CD14-positive monocyte (primary cell): ENCODE data around the gene HECW1. TPM values are rescaled to one million over a fixed set of nuclear protein-coding genes. Genes with fewer than 3 reads are reported as not detected.

ENCODE experiments used
- DNase-seq, 3 donors: peaks; one replicate each; pipeline ENCODE4 v3.0.0-alpha.2; 2011 to 2022
- H2AFZ ChIP-seq: 2 replicates; pipeline ENCODE4 v1.6.0; 2012; ENCODE audit warnings: mild to moderate bottlenecking, low read depth, low read length, inconsistent platforms; ENCODE audit not compliant: insufficient read depth, poor library complexity, severe bottlenecking
- H3K27ac ChIP-seq, 2 donors: 1 replicate in 1 of 2; 2 replicates in 1 of 2; pipeline ENCODE4 v1.5.1; 2012 to 2013; ENCODE audit warnings: low read length in 2 of 2, control low read depth in 1 of 2, inconsistent platforms in 1 of 2, low read depth in 1 of 2, mild to moderate bottlenecking in 1 of 2
- H3K27me3 ChIP-seq, 2 donors: one replicate each; pipeline versions ENCODE4 v1.6.0 to v1.6.1; 2011 to 2013; ENCODE audit warnings: low read length in 2 of 2; ENCODE audit not compliant: control insufficient read depth in 2 of 2, insufficient read depth in 2 of 2
- H3K36me3 ChIP-seq, 2 donors: replicated peaks in 1 of 2; 1 replicate in 1 of 2; 2 replicates in 1 of 2; pipeline versions ENCODE4 v1.5.1 to v1.6.1; 2012 to 2013; ENCODE audit warnings: low read length in 2 of 2, control low read depth in 1 of 2, inconsistent platforms in 1 of 2, mild to moderate bottlenecking in 1 of 2; ENCODE audit not compliant: insufficient read depth in 2 of 2, control insufficient read depth in 1 of 2
- H3K4me1 ChIP-seq, 2 donors: 1 replicate in 1 of 2; 2 replicates in 1 of 2; pipeline versions ENCODE4 v1.5.1 to v1.6.1; 2012 to 2013; ENCODE audit warnings: low read length in 2 of 2, control low read depth in 1 of 2, inconsistent platforms in 1 of 2, mild to moderate bottlenecking in 1 of 2, moderate library complexity in 1 of 2; ENCODE audit not compliant: insufficient read depth in 2 of 2, control insufficient read depth in 1 of 2
- H3K4me2 ChIP-seq: replicated peaks from 2 replicates; pipeline ENCODE3; 2012; ENCODE audit warnings: low read length, moderate library complexity, mild to moderate bottlenecking; ENCODE audit not compliant: poor library complexity, severe bottlenecking; ENCODE audit errors: extremely low read depth
- H3K4me3 ChIP-seq, 3 experiments: fragments of 200-600 bp in 1 of 3; sonication (generic) in 1 of 3; replicated peaks in 1 of 3; 1 replicate in 2 of 3; 2 replicates in 1 of 3; pipeline ENCODE4 v1.5.1; 2011 to 2013; ENCODE audit warnings: low read length in 3 of 3, mild to moderate bottlenecking in 3 of 3, control low read depth in 2 of 3, low read depth in 2 of 3, inconsistent platforms in 1 of 3, moderate library complexity in 1 of 3
- H3K79me2 ChIP-seq: 2 replicates; pipeline ENCODE4 v1.6.0; 2012; ENCODE audit warnings: mild to moderate bottlenecking, control low read depth, inconsistent platforms, low read length, moderate library complexity; ENCODE audit not compliant: insufficient read depth
- H3K9ac ChIP-seq: 2 replicates; pipeline ENCODE4 v1.6.0; 2017; ENCODE audit warnings: low read length, mild to moderate bottlenecking; ENCODE audit not compliant: insufficient read depth, poor library complexity, severe bottlenecking
- H3K9me3 ChIP-seq, 2 donors: replicated peaks in 1 of 2; 1 replicate in 1 of 2; 2 replicates in 1 of 2; pipeline versions ENCODE4 v1.5.1 to v1.6.1; 2012 to 2013; ENCODE audit warnings: low read length in 2 of 2, control low read depth in 1 of 2; ENCODE audit not compliant: control insufficient read depth in 1 of 2, insufficient read depth in 1 of 2
- H4K20me1 ChIP-seq: 2 replicates; pipeline ENCODE4 v1.6.0; 2012; ENCODE audit warnings: mild to moderate bottlenecking, low read length, control low read depth, moderate library complexity; ENCODE audit not compliant: insufficient read depth
- H3K27ac Mint-ChIP-seq, 7 donors: one replicate each; pipeline ENCODE4 v1.8.0; 2020; ENCODE audit warnings: mild to moderate bottlenecking in 7 of 7, mixed read lengths in 7 of 7, moderate library complexity in 6 of 7, inconsistent platforms in 2 of 7
- H3K27me3 Mint-ChIP-seq, 3 donors: one replicate each; pipeline ENCODE4 v1.8.0; 2021 to 2022; ENCODE audit warnings: low read depth in 3 of 3, mild to moderate bottlenecking in 3 of 3, mixed read lengths in 3 of 3, moderate library complexity in 3 of 3, inconsistent platforms in 1 of 3
- H3K36me3 Mint-ChIP-seq, 2 donors: one replicate each; pipeline ENCODE4 v1.8.0; 2020; ENCODE audit warnings: mixed read lengths in 2 of 2, inconsistent platforms in 1 of 2, mild to moderate bottlenecking in 1 of 2
- H3K4me1 Mint-ChIP-seq: one replicate; pipeline ENCODE4 v1.8.0; 2020; ENCODE audit warnings: mild to moderate bottlenecking, mixed read lengths
- H3K4me3 Mint-ChIP-seq, 2 donors: one replicate each; pipeline ENCODE4 v1.8.0; 2020; ENCODE audit warnings: mild to moderate bottlenecking in 2 of 2, mixed read lengths in 2 of 2, moderate library complexity in 1 of 2
- H3K9me3 Mint-ChIP-seq, 7 donors: one replicate each; pipeline ENCODE4 v1.8.0; 2020 to 2022; ENCODE audit warnings: mixed read lengths in 7 of 7, mild to moderate bottlenecking in 6 of 7, moderate library complexity in 6 of 7, inconsistent platforms in 2 of 7
- WGBS: methylation state at CpG from one replicate; pipeline ENCODE4 v1.1.5; 2013; ENCODE audit warnings: missing lambda C conversion rate; ENCODE audit not compliant: insufficient coverage; 5-methylcytosine and 5-hydroxymethylcytosine counted together
- intact Hi-C, 2 donors: fragments of 100-400 bp; cut with micrococcal nuclease; formaldehyde crosslinking; loops; one replicate each; pipeline versions ENCODE4 v1.15.0 to v1.15.1; 2023
- polyA plus RNA-seq, 3 donors: library from polyadenylated mRNA; depleted of rRNA in 1 of 3; unstranded in 2 of 3; stranded (reverse) in 1 of 3; fragments of 300-500 nt in 2 of 3; fragments of >200 nt in 1 of 3; fragmentation: Illumina TruSeq in 2 of 3; gene quantifications; 1 replicate in 2 of 3; 2 replicates in 1 of 3; pipeline ENCODE4 v1.2.3, GENCODE V29; 2012 to 2021
- TF ChIP-seq, protein P1 (sequence below): fragments of 200-600 bp; IDR thresholded peaks from one replicate; pipeline ENCODE4 v1.8.0; 2022; ENCODE audit warnings: antibody characterized with exemption, mild to moderate bottlenecking

The HECW1 gene
- polyA plus RNA-seq, 3 donors, result not detected

DNA sequence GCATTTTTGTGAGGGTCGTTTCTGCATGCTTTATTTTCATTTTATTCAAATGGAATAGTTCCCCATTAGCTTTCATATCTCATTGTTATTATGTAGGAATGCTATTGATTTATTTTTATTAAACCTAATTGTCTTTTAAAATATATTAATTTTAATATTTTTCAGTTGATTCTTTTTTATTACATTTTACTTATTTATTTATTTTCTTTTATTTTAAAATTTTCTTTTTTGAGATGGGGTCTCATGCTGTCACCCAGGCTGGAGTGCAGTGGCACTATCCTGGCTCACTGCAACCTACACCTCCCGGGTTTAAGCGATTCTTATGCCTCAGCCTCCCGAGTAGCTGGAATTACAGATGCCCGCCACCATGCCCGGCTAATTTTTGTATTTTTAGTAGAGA lies 463.1 kb downstream of the HECW1 start:
- Histone ChIP-seq H3K36me3 (no peaks in the 10 kb centered on the region), H3K79me2 (no peaks in the 10 kb centered on the region), H2AFZ (no peak overlapping the region), H3K9ac (no peak overlapping the region), H3K4me2 (no peak overlapping the region), H3K9me3 (no peaks in the 10 kb centered on the region), H3K27me3 (no peaks in the 10 kb centered on the region), H3K27ac (no peak overlapping the region), H3K4me1 (peaks cover 16% of the 10 kb centered on the region in 2 donors), H3K4me3 (no peak overlapping the region), H4K20me1 (no peaks in the 10 kb centered on the region)
- DNase-seq, result no peak
- Mint-ChIP-seq H3K4me1 (peaks cover 21% of the 10 kb centered on the region), H3K27me3 (peaks cover 0 to 7% (median 4%) of the 10 kb centered on the region in 3 donors), H3K36me3 (peaks cover 0 to 1% of the 10 kb centered on the region in 2 donors), H3K4me3 (no peak overlapping the region), H3K9me3 (peaks cover 0 to 2% (median 0%) of the 10 kb centered on the region in 7 donors), H3K27ac (no peak overlapping the region)
- TF ChIP-seq, protein P1, sequence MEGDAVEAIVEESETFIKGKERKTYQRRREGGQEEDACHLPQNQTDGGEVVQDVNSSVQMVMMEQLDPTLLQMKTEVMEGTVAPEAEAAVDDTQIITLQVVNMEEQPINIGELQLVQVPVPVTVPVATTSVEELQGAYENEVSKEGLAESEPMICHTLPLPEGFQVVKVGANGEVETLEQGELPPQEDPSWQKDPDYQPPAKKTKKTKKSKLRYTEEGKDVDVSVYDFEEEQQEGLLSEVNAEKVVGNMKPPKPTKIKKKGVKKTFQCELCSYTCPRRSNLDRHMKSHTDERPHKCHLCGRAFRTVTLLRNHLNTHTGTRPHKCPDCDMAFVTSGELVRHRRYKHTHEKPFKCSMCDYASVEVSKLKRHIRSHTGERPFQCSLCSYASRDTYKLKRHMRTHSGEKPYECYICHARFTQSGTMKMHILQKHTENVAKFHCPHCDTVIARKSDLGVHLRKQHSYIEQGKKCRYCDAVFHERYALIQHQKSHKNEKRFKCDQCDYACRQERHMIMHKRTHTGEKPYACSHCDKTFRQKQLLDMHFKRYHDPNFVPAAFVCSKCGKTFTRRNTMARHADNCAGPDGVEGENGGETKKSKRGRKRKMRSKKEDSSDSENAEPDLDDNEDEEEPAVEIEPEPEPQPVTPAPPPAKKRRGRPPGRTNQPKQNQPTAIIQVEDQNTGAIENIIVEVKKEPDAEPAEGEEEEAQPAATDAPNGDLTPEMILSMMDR, result no peak
- 100% methylated on average over 1 of the region's 6 CpGs for WGBS
- intact Hi-C loops, result no loop called here

DNA sequence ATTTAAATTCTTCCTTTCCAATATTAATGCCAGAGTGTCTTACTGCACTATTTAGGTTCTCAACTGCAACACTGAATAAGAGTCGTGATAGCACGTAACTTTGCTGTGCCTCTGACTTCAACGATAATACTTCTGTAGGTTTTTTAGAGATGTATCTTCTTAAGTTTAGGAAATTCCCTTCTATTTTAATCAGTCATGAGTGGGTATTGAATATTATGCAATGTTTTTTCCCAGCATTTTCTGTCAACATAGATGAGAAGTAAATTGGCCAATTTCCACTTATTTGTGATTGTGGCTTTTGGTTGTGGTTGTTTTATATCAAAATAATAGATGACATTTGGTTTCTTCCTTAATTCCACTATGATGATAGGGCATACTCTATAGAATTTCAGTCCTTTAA lies 463.8 kb downstream of the HECW1 start:
- TF ChIP-seq, protein P1, result no peak
- Mint-ChIP-seq H3K9me3 (peaks cover 0 to 2% (median 0%) of the 10 kb centered on the region in 7 donors), H3K27ac (no peak overlapping the region), H3K4me1 (peaks cover 21% of the 10 kb centered on the region), H3K4me3 (no peak overlapping the region), H3K27me3 (peaks cover 5 to 11% (median 8%) of the 10 kb centered on the region in 3 donors), H3K36me3 (peaks cover 0 to 1% of the 10 kb centered on the region in 2 donors)
- no peak for DNase-seq
- no peak overlapping the region for H3K4me2 ChIP-seq
- H3K79me2 ChIP-seq, result no peaks in the 10 kb centered on the region
- no peak overlapping the region for H3K9ac ChIP-seq
- H3K36me3 ChIP-seq, result no peaks in the 10 kb centered on the region
- no CpG with 5 or more reads among the region's 3 CpGs for WGBS
- H3K9me3 ChIP-seq, result no peaks in the 10 kb centered on the region
- H2AFZ ChIP-seq, result no peak overlapping the region
- H4K20me1 ChIP-seq, result no peaks in the 10 kb centered on the region
- intact Hi-C loops, result loop anchor here in 1 of 2 donors (2.0 kb wide), 1 partner anchor 263 kb away; no protein-coding TSS in a partner anchor
- H3K27ac ChIP-seq, result no peak overlapping the region
- H3K4me1 ChIP-seq, result peaks cover 16% of the 10 kb centered on the region in 2 donors
- peaks cover 3 to 5% of the 10 kb centered on the region in 2 donors for H3K27me3 ChIP-seq
- H3K4me3 ChIP-seq, result no peak overlapping the region
